Peyer's patch (tissue), 4 donors: ENCODE data around the gene DEFB108B.
"Not testable (repeated sequence)": the region's sequence is repeated elsewhere in the genome, so short reads cannot be mapped to it uniquely, and the experiment has no call there.

ENCODE experiments used
- CTCF ChIP-seq, 6 experiments: fragments of 450-650 bp in 4 of 6; fragments of 200-600 bp in 2 of 6; sonication (generic) in 1 of 6; IDR thresholded peaks; one replicate each; pipeline ENCODE4 v1.5.1; 2017 to 2019; ENCODE audit warnings: antibody characterized with exemption in 6 of 6, mild to moderate bottlenecking in 3 of 6, moderate library complexity in 1 of 6
- POLR2A ChIP-seq, 2 donors: fragments of 450-650 bp; IDR thresholded peaks; one replicate each; pipeline ENCODE4 v1.5.1; 2017; ENCODE audit warnings: antibody characterized with exemption in 2 of 2, mild to moderate bottlenecking in 2 of 2, moderate library complexity in 2 of 2

- TF ChIP-seq CTCF, POLR2A (IDR thresholded peaks at IDR 0.05): not testable (repeated sequence)
These were observed 45.1 kb downstream of the DEFB108B start, which contains the start of gene DEFB131B for GRCh38 chr11:71878059-71878458.
